ENCODE data around the gene KCNA3. TPM values are rescaled to one million over a fixed set of nuclear protein-coding genes. Genes with fewer than 3 reads are reported as not detected.

KCNA3 gene
- total and polyA plus RNA-seq, 9 of the 15 experiments (the other 6 are each of a cell fraction or from before 2014, with no cell fraction given) = not detected

GRCh38 chr1:110710314-110710713 is 35.6 kb upstream of the KCNA3 start:
- Histone ChIP-seq H3K4me1 (replicated peaks in 1 of 2; ENCODE audit: control insufficient read depth in 2 of 2, insufficient read depth in 2 of 2, low read length in 2 of 2) (peaks cover 0 to 2% of the 10 kb centered on the region in 2 experiments; a peak in 1 of 5 replicates), H4K20me1 (replicated peaks; ENCODE audit: control insufficient read depth, insufficient read depth, low read length) (no peaks in the 10 kb centered on the region), H2AFZ (ENCODE audit: low read depth, low read length) (no peak overlapping the region), H3K79me2 (ENCODE audit: control insufficient read depth, insufficient read depth, low read length) (no peaks in the 10 kb centered on the region), H3K9ac (ENCODE audit: insufficient read depth in 1 of 2, low read depth in 2 of 2, low read length in 2 of 2) (no peak overlapping the region), H3K4me3 (no peak overlapping the region), H3K27me3 (ENCODE audit: control insufficient read depth in 2 of 2, insufficient read depth in 2 of 2, low read length in 2 of 2) (no peaks in the 10 kb centered on the region; a peak in 2 of 5 replicates), H3K9me1 (ENCODE audit: control insufficient read depth, insufficient read depth, low read length) (no peaks in the 10 kb centered on the region), H3K4me2 (ENCODE audit: insufficient read depth, low read length) (no peak overlapping the region), H3K36me3 (ENCODE audit: control insufficient read depth, insufficient read depth, low read length) (no peaks in the 10 kb centered on the region), H3K27ac (ENCODE audit: extremely low read depth, low read depth, low read length) (no peak overlapping the region), H3K9me3 (replicated peaks; ENCODE audit: control insufficient read depth, insufficient read depth, low read depth, low read length) (no peaks in the 10 kb centered on the region)
- ATAC-seq (no peak), DNase-seq (ENCODE audit: extremely low read depth in 1 of 4, low spot score in 3 of 4) (no peak), FAIRE-seq (no peak)
- CTCF ChIA-PET (ENCODE audit: low intra/inter-chr PET ratio) = interaction anchor here (0.6 kb wide), 1 partner anchor 166 kb away, joined by 3 read pairs; no protein-coding TSS in a partner anchor
- in situ Hi-C loops (cut with MboI) = no loop called here
- 2% methylated on average over 4 of the region's 4 CpGs for WGBS (ENCODE audit: insufficient coverage, low coverage, missing lambda C conversion rate)
- intact Hi-C loops (cut with micrococcal nuclease) = no loop called here
- POLR2A ChIA-PET = interaction anchor here (0.7 kb wide), 1 partner anchor 28 kb away, joined by 3 read pairs; no protein-coding TSS in a partner anchor
- TF ChIP-seq PREB (CRISPR knock-in tag; IDR thresholded peaks at IDR 0.05) = no peak
- TF ChIP-seq HINFP (tag; conservative IDR thresholded peaks at IDR 0.05; ENCODE audit: low read depth) = no peak
- TF ChIP-seq TCF3 (CRISPR knock-in tag; IDR thresholded peaks at IDR 0.05) = no peak
- TF ChIP-seq ZNF518B (CRISPR knock-in tag; IDR thresholded peaks at IDR 0.05) = no peak
- no TSS peak for BruUV-seq (replicated peaks)
